Measurements from ENCODE around the gene GNAI3.

Gene GNAI3

GRCh38 chr1:109655615-109656519 is 107.5 kb downstream of the GNAI3 start, which contains the start of gene GSTM4:
TSS of gene GSTM4 (plus strand) at chr1:109656099. CDS start at chr1:109656390, 291 bp downstream.
- POLR2A ChIA-PET: no interaction called here
- CTCF ChIA-PET: interaction anchor here (1.0 kb wide), 1 partner anchor 14 kb away, joined by 5 read pairs; no protein-coding TSS in a partner anchor
- H3K36me3 ChIP-seq (ENCODE audit: control insufficient read depth in 2 of 2, insufficient read depth in 1 of 2, low read length in 2 of 2): no peaks in the 10 kb centered on the region
- no peaks in the 10 kb centered on the region for H3K4me1 ChIP-seq (ENCODE audit: control insufficient read depth, insufficient read depth, low read length)
- TF ChIP-seq ZNF18 (tag by site-specific recombination; IDR thresholded peaks at IDR 0.05): no peak
- no peak for TF ChIP-seq KLF9 (tag by site-specific recombination; IDR thresholded peaks at IDR 0.05; ENCODE audit: low read depth)
- TF ChIP-seq ZNF843 (tag by site-specific recombination; IDR thresholded peaks at IDR 0.05): no peak
- TF ChIP-seq KLF16 (tag by site-specific recombination; IDR thresholded peaks at IDR 0.05): no peak
- no peak for TF ChIP-seq ZNF629 (tag by site-specific recombination; IDR thresholded peaks at IDR 0.05)
- TF ChIP-seq ZNF600 (tag by site-specific recombination; IDR thresholded peaks at IDR 0.05): no peak
- no peak for TF ChIP-seq MZF1 (tag by site-specific recombination; IDR thresholded peaks at IDR 0.05; ENCODE audit: borderline replicate concordance)
- TF ChIP-seq ZNF449 (tag by site-specific recombination; IDR thresholded peaks at IDR 0.05): no peak
- TF ChIP-seq ZNF776 (tag by site-specific recombination; IDR thresholded peaks at IDR 0.05; ENCODE audit: borderline replicate concordance): no peak
- TF ChIP-seq GLIS1 (tag by site-specific recombination; IDR thresholded peaks at IDR 0.05): no peak
- no peak for TF ChIP-seq ZNF157 (tag by site-specific recombination; IDR thresholded peaks at IDR 0.05)
- no peak for TF ChIP-seq ZSCAN30 (tag by site-specific recombination; IDR thresholded peaks at IDR 0.05)
- TF ChIP-seq ZNF704 (tag by site-specific recombination; IDR thresholded peaks at IDR 0.05): no peak
- no peak for TF ChIP-seq ZNF791 (tag by site-specific recombination; IDR thresholded peaks at IDR 0.05)
- TF ChIP-seq ZNF830 (tag by site-specific recombination; IDR thresholded peaks at IDR 0.05; ENCODE audit: low read depth): no peak
- no peak for TF ChIP-seq EGR2 (tag by site-specific recombination; IDR thresholded peaks at IDR 0.05; ENCODE audit: low read depth)
- no peak within 1 kb of the TSS for H3K27ac ChIP-seq (ENCODE audit: extremely low read depth, low read depth, low read length)
- H3K4me3 ChIP-seq (ENCODE audit: low read depth, low read length): no peak within 1 kb of the TSS
- H3K9me3 ChIP-seq (ENCODE audit: control insufficient read depth, insufficient read depth, low read depth, low read length): no peaks in the 10 kb centered on the region

- POLR2A ChIA-PET: no interaction called here
- Histone ChIP-seq H3K4me1 (ENCODE audit: control insufficient read depth, insufficient read depth, low read length) (no peaks in the 10 kb centered on the region), H3K27ac (ENCODE audit: extremely low read depth, low read depth, low read length) (no peak overlapping the region), H3K9me3 (ENCODE audit: control insufficient read depth, insufficient read depth, low read depth, low read length) (no peaks in the 10 kb centered on the region), H3K36me3 (ENCODE audit: control insufficient read depth in 2 of 2, insufficient read depth in 1 of 2, low read length in 2 of 2) (no peaks in the 10 kb centered on the region), H3K4me3 (ENCODE audit: low read depth, low read length) (no peak overlapping the region)
- CTCF ChIA-PET: interaction anchor here (0.6 to 5.8 kb wide), 5 partner anchors 9 to 118 kb away, joined by 3 to 27 read pairs (median 4); no protein-coding TSS in a partner anchor
- TF ChIP-seq PBX3 (CRISPR knock-in tag; IDR thresholded peaks at IDR 0.05): no peak
- TF ChIP-seq GLI2 (tag by site-specific recombination; IDR thresholded peaks at IDR 0.05; ENCODE audit: borderline replicate concordance, low read depth): no peak
- no peak for TF ChIP-seq ZNF621 (tag by site-specific recombination; IDR thresholded peaks at IDR 0.05)
- no peak for TF ChIP-seq ZNF223 (tag by site-specific recombination; IDR thresholded peaks at IDR 0.05)
- no peak for TF ChIP-seq ZNF350 (tag by site-specific recombination; IDR thresholded peaks at IDR 0.05)
- no peak for TF ChIP-seq ZNF660 (tag by site-specific recombination; IDR thresholded peaks at IDR 0.05)
- no peak for TF ChIP-seq PRDM2 (tag by site-specific recombination; IDR thresholded peaks at IDR 0.05; ENCODE audit: borderline replicate concordance)
Measured at GRCh38 chr1:109657395-109657794, 109.0 kb downstream of the GNAI3 start.
